ENCODE measurements around the gene GNAT2.

GNAT2 gene

DNA sequence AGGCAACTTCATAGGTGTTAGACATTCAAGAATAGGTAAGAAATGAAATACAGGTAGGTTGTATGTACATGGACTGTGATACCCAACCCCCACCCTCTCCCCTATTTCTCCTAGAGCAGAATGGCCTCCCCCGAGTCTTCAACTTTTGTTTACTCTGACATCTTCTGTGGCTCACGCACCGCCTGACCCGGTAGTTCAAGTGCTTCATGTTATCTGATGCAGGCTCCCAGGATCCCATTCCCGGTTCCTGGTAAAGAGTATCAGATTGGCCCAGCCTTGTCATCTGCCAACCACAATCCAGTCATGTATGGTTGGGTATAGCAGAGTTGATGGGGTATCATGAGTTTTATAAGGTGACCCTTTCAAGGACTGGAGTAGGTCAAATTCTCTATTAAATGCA lies 61.9 kb downstream of the GNAT2 start:
- no peak for DNase-seq (ENCODE audit: low spot score)

DNA sequence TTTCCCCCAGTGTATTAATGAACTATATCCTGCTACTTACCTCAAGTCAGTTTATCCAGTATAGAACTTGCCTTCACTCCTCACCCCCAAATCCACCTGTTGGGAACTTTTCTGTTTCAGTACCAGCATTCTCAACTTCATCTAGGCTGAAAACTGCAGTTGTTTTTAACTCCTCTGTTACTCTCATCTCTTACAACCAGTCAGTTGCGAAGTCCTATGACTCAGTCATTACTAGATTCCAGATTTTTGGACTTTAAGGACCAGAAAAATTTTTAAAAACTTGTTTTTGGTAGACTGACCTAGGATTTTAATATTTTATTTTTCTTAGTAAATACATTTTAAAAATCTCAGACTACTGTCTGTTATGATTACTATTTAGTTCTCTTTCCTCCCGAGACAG lies 62.9 kb downstream of the GNAT2 start:
- no peak for DNase-seq (ENCODE audit: low spot score)

All from putamen (tissue), 1 donor.